SJSA1 (cell line): ENCODE data around the gene SLC39A7. TPM values are rescaled to one million over a fixed set of nuclear protein-coding genes. Genes with fewer than 3 reads are reported as not detected.

Experiments
- DNase-seq, 2 experiments: peaks; one replicate each; pipeline ENCODE4 v3.0.0-alpha.2; 2015 to 2020; ENCODE audit warnings: low spot score in 2 of 2, low read depth in 1 of 2
- H3K27ac ChIP-seq: fragments of 250-450 bp; sonication (Bioruptor Pico); 2 replicates; pipeline ENCODE4 v1.5.1; 2020; ENCODE audit warnings: mild to moderate bottlenecking, moderate library complexity
- H3K27me3 ChIP-seq: fragments of 250-450 bp; sonication (Bioruptor Pico); replicated peaks from 2 replicates; pipeline ENCODE4 v1.5.1; 2020; ENCODE audit warnings: mild to moderate bottlenecking, moderate library complexity
- H3K36me3 ChIP-seq: fragments of 250-450 bp; sonication (Bioruptor Pico); 2 replicates; pipeline ENCODE4 v1.5.1; 2020; ENCODE audit warnings: mild to moderate bottlenecking
- H3K4me1 ChIP-seq: fragments of 250-450 bp; sonication (Bioruptor Pico); replicated peaks from 2 replicates; pipeline ENCODE4 v1.6.1; 2021; ENCODE audit warnings: mild to moderate bottlenecking
- H3K4me3 ChIP-seq: fragments of 250-450 bp; sonication (Bioruptor Pico); 2 replicates; pipeline ENCODE4 v1.5.1; 2020; ENCODE audit warnings: mild to moderate bottlenecking
- H3K9me3 ChIP-seq: fragments of 250-450 bp; sonication (Bioruptor Pico); replicated peaks from 2 replicates; pipeline ENCODE4 v1.5.1; 2020; ENCODE audit warnings: mild to moderate bottlenecking
- total RNA-seq: library from RNA; depleted of rRNA; stranded (reverse); fragments of >200 nt; shearing (Covaris generic); gene quantifications from 2 replicates; pipeline ENCODE4 v1.2.3, GENCODE V29; 2014

The SLC39A7 gene
- total RNA-seq, 1 experiment from 2014 or later, result 122 TPM

GRCh38 chr6:33190504-33191107 lies 10.1 kb upstream of the SLC39A7 start:
- no peak overlapping the region for H3K4me3 ChIP-seq
- H3K27me3 ChIP-seq, result peaks cover 17% of the 10 kb centered on the region
- no peaks in the 10 kb centered on the region for H3K4me1 ChIP-seq
- H3K36me3 ChIP-seq, result peaks cover 17% of the 10 kb centered on the region
- no peaks in the 10 kb centered on the region for H3K9me3 ChIP-seq
- no peak for DNase-seq
- no peak overlapping the region for H3K27ac ChIP-seq

GRCh38 chr6:33191383-33192104 lies 9.1 kb upstream of the SLC39A7 start:
- H3K4me1 ChIP-seq, result no peaks in the 10 kb centered on the region
- no peak overlapping the region for H3K27ac ChIP-seq
- peaks cover 17% of the 10 kb centered on the region for H3K27me3 ChIP-seq
- no peaks in the 10 kb centered on the region for H3K9me3 ChIP-seq
- H3K4me3 ChIP-seq, result no peak overlapping the region
- no peak for DNase-seq
- peaks cover 26% of the 10 kb centered on the region for H3K36me3 ChIP-seq

GRCh38 chr6:33192105-33192646 lies 8.5 kb upstream of the SLC39A7 start, which contains the start of gene COL11A2:
COL11A2 (minus strand) TSS chr6:33192467; CDS start chr6:33192240, 227 bp downstream.
- H3K27me3 ChIP-seq, result peaks cover 17% of the 10 kb centered on the region
- no peaks in the 10 kb centered on the region for H3K9me3 ChIP-seq
- peaks cover 32% of the 10 kb centered on the region for H3K36me3 ChIP-seq
- no peaks in the 10 kb centered on the region for H3K4me1 ChIP-seq
- no peak within 1 kb of the TSS for H3K27ac ChIP-seq
- no peak for DNase-seq
- H3K4me3 ChIP-seq, result no peak within 1 kb of the TSS

- no peak overlapping the region for H3K4me3 ChIP-seq
- H3K4me1 ChIP-seq, result 0 out of 2 replicates have a peak, but pooled peaks cover 4% of the 10 kb centered on the region
- H3K27ac ChIP-seq, result no peak overlapping the region
- H3K27me3 ChIP-seq, result peaks cover 17% of the 10 kb centered on the region
- no peak for DNase-seq
- H3K36me3 ChIP-seq, result peaks cover 38% of the 10 kb centered on the region
- H3K9me3 ChIP-seq, result no peaks in the 10 kb centered on the region
Observed at GRCh38 chr6:33192671-33193602, 7.7 kb upstream of the SLC39A7 start.

- Histone ChIP-seq H3K4me1 (0 out of 2 replicates have a peak, but pooled peaks cover 4% of the 10 kb centered on the region), H3K27me3 (peaks cover 17% of the 10 kb centered on the region), H3K27ac (no peak overlapping the region), H3K36me3 (peaks cover 38% of the 10 kb centered on the region), H3K9me3 (no peaks in the 10 kb centered on the region), H3K4me3 (no peak overlapping the region)
- DNase-seq, result no peak
Observed at GRCh38 chr6:33193619-33194018, 7.0 kb upstream of the SLC39A7 start.

GRCh38 chr6:33194431-33194979 lies 6.2 kb upstream of the SLC39A7 start:
- Histone ChIP-seq H3K4me1 (peaks cover 6% of the 10 kb centered on the region), H3K4me3 (no peak overlapping the region), H3K27ac (no peak overlapping the region), H3K27me3 (peaks cover 17% of the 10 kb centered on the region), H3K9me3 (no peaks in the 10 kb centered on the region), H3K36me3 (peaks cover 38% of the 10 kb centered on the region)
- no peak for DNase-seq

- H3K27ac ChIP-seq, result no peak overlapping the region
- peaks cover 42% of the 10 kb centered on the region for H3K36me3 ChIP-seq
- no peak for DNase-seq
- H3K4me1 ChIP-seq, result peaks cover 8% of the 10 kb centered on the region
- peaks cover 17% of the 10 kb centered on the region for H3K27me3 ChIP-seq
- H3K9me3 ChIP-seq, result no peaks in the 10 kb centered on the region
- no peak overlapping the region for H3K4me3 ChIP-seq
Observed at GRCh38 chr6:33195304-33196165, 5.1 kb upstream of the SLC39A7 start.

- Histone ChIP-seq H3K4me3 (no peak overlapping the region; the same call in 1 of the 2 replicates), H3K27me3 (peaks cover 3% of the 10 kb centered on the region), H3K36me3 (peaks cover 59% of the 10 kb centered on the region), H3K27ac (no peak overlapping the region), H3K9me3 (no peaks in the 10 kb centered on the region), H3K4me1 (peaks cover 20% of the 10 kb centered on the region)
- DNase-seq, result peak in 1 of 2 experiments; percentile 45
Observed at GRCh38 chr6:33197431-33198048, 3.1 kb upstream of the SLC39A7 start.

- Histone ChIP-seq H3K36me3 (peaks cover 67% of the 10 kb centered on the region), H3K27ac (no peak overlapping the region), H3K4me1 (peaks cover 20% of the 10 kb centered on the region), H3K9me3 (no peaks in the 10 kb centered on the region), H3K4me3 (no peak overlapping the region), H3K27me3 (no peaks in the 10 kb centered on the region)
- no peak for DNase-seq
Observed at GRCh38 chr6:33198159-33198852, 2.4 kb upstream of the SLC39A7 start.

GRCh38 chr6:33198853-33199436 lies 1.7 kb upstream of the SLC39A7 start:
- Histone ChIP-seq H3K36me3 (peaks cover 72% of the 10 kb centered on the region), H3K9me3 (no peaks in the 10 kb centered on the region), H3K4me1 (peaks cover 21% of the 10 kb centered on the region), H3K27me3 (no peaks in the 10 kb centered on the region), H3K4me3 (no peak overlapping the region), H3K27ac (no peak overlapping the region)
- DNase-seq, result no peak

GRCh38 chr6:33199687-33200218 lies 914 bp upstream of the SLC39A7 start:
- Histone ChIP-seq H3K9me3 (no peaks in the 10 kb centered on the region), H3K4me3 (peak overlapping the region; percentile 85), H3K36me3 (peaks cover 68% of the 10 kb centered on the region), H3K4me1 (peaks cover 29% of the 10 kb centered on the region), H3K27me3 (no peaks in the 10 kb centered on the region), H3K27ac (peak overlapping the region; percentile 89)
- DNase-seq, result no peak
